Inflammatory macrophage treated with lipopolysaccharide for 4 hours (primary cell): ENCODE data around the gene CDK16.

Experiments used
- DNase-seq: peaks from one replicate; pipeline ENCODE4 v3.0.0-alpha.2; 2020

CDK16 gene

DNA sequence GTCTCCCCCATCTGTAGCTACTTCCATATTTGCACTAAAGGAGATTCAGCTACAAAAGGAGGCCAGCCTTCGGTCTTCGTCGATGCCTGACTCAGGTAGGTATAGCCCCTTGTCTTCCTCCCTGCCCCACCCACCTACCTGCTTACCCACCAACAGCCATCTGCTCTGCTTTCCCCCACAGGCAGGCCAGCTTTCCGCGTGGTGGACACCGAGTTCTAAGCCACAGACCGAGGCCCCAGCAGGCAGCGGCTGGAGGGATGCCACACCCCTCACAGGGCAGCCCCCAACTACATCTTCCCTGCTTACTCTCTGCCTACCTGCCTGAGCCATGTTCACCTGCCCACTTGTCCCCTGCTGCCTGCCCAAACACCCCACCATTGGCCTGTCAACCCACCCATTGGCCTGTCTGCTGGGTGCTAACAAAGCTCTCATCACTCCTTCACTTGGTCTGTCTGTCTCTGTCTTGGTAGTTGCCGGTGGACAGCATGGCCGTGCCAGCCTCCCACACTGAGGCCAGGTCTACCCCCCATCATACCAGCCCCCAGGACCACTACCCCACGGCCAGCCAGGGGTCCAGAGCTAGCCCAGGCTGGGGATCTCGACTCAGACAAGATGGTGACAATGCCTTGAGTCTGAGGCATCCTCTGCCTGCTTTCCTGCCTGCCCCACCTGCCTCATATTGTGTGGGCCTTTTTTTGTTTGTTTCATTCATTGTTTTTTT lies 10.2 kb downstream of the CDK16 start:
- DNase-seq = no peak

DNA sequence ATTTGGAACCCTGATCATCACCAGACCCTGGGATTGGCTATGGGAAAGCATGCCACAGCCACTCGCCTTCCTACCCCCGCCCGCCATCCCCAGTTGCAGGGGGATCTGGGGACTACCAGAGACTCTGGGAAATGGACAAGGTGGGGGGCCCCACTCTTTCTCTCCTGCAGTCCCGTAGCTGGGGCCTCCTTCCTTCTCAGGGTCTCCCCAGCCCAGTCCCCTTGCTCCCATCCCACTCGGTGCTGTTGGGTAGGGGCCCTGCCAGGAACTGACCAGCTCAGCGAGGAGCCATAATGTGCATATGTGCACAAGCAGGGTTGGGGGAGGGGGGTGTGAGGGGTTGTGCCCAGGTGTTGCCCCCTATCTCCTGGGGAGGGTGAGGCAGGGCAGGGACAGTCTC lies 10.9 kb downstream of the CDK16 start:
- DNase-seq = no peak

DNA sequence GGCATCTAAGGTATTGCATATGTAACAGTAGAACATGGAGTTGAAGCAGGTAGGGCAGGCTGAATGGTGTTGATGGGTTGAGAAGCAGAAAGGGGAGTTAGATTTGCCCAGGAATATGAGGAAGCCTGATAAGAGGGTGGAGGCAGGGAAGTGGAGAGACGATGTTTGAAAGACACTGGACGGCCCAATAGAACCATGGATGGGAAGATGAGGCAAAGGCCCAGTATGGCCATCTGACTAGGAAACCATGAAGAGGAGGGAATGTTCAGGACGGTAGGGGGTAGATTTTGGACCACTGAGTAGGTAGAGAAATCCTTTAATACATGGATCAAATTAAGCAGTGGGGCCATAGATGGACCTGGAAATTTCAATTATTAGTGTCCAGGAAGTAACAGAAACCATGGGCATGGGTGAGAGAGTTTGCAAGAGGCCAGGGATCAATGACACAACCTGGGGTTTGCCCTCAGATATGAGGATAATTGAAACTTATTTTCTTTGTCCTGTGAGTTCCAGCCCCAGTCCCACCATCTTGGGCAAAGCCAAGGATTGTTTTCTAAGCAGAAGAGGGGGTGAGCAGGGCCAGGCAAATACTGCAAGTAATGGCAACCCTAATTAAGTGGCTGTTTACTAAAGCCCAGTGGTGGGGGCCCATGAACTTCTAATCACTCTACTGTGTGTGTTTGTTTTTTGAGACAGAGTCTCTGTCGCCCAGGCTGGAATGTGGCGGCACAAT lies 11.8 kb downstream of the CDK16 start:
- no peak for DNase-seq

DNA sequence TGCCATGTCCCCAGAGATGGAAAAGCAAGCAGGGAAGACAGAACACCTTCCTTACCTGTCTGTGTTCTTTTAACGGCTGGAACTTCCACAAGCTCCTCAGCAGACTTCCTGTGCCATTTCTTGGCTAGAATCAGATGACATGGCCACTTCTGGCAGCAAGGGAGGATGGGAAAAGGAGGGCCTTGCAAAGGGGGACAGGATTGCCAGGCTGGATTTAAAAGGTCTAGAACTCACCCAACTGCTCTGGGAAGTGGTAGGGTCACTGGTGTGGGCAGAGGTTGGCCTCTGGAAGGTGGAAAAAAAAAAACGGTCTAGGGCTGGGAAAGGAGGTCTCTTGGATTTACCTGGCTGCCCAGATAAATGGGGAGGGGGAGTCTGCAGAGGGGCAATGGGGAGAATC lies 12.7 kb downstream of the CDK16 start:
- no peak for DNase-seq

DNA sequence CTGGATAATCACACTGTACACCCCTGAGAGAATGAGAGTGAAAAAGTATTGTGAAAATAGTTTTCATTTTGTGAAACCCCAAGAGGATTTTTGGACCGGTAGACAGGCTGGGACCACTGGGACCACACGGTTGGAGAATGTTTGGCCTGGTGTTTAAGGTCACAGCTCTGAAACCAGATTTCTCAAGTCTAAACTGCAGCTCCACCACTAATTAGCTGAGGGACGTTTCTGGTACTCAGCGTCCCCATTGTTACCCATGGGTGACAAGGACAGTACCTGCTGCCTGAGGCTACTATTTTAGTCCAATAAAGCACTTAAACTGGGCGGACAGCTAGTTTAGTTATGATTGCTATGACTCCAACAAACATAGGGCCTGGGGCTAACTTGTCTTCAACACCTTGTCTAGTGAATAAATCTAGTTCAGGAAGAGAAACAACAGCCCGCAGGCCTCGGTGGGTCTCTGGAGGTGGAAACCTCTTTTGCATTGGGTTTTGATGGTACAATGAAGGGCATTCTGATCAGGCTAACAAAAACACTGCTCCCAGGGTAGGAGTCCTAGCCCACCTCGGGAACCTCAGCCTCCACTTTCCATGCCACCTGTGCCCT lies 13.8 kb downstream of the CDK16 start:
- no peak for DNase-seq

DNA sequence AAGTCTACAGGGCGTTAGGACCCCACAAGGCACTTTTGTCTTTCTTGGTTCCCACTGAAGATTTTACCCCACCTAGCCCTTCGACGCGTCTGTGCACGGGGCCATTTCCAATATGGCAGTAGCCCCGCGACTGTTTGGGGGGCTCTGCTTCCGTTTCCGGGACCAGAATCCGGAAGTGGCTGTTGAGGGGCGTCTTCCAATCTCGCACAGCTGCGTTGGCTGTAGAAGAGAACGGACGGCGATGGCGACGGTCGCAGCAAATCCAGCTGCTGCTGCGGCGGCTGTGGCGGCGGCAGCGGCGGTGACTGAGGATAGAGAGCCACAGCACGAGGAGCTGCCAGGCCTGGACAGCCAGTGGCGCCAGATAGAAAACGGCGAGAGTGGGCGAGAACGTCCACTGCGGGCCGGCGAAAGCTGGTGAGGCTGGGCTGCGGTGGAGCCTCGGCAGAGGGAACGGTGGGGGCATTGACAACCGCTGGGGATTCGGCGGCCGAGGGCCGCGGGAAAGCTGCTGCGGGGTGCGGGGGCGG lies 14.4 kb downstream of the CDK16 start, which contains the start of gene USP11:
TSS of gene USP11 (plus strand) at position 207 of the 530 bp plus-strand sequence. CDS start at position 242, 35 bp downstream.
- peak; percentile 31 for DNase-seq

DNA sequence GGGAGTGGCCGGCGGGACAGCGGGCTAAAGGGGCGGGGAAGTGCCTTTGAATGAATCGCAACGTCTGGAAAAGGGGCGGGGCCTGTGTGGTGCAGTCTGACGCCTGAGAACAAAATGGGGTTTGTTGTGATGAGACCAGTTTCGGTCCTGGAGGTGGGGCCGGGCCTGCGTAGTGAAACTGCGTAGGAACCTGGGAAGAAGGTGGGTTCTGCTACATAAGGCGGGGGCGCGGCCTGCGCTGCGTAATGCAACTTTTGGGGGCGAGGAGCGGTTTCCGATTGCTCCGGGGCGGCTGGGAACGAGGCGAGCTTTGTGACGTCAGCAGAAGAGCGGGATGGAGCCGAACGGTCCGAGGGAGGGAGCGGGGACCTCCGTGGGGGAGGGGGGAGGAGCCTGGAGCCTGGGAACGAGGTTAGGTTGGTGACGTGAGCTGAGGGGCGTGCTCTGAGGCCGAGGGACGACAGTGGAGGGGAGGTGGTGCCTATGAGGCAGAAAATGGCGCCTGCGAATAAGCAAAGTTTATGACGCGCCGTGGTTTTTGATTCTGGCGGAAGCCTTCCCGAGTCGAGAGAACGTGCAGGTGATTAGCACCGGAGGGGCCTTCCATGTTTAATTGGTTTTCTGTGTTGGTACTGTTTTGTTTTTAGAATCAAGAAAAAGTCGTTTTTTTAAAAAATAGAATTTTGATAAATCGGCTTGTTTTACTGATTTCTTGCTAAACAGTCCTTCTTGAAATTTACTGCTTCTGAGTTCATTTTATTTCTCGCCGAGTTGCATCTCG lies 15.0 kb downstream of the CDK16 start:
- peak; percentile 96 for DNase-seq

DNA sequence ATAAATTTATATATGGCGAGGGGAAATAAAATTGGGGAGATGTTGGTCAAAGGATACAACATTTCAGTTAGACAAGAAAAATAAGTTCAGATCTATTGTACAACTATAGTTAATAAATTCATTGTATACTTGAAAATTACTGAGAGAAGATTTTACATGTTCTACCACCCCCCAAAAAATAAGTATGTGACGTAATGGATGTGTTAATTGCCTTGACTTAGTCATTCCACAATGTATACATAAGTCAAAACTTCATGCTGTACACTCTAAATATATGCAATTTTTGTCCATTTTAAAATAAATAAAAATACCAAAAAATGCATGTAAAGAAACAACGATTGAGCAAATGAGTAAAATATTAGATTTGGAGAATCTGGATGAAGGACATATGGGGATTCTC lies 16.1 kb downstream of the CDK16 start:
- no peak for DNase-seq

DNA sequence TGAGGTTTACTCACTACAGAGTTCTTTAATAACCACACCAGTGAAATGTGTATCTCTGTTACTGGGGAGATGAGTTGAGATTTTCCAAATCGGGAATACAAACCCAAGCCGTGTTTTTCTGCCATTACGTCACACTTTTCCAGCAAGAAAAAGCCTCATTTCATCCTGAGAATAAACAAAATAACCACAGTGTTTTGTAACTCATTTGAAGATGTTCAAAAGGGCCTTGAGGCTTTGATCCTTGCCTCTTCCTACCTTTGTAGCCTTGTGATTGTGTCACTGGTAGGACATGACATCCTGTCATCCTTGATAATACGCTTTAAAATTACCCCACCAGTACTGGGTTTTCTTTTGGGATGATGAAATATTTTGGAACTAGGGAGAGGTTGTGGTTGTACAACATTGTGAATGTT lies 17.2 kb downstream of the CDK16 start:
- DNase-seq = no peak

DNA sequence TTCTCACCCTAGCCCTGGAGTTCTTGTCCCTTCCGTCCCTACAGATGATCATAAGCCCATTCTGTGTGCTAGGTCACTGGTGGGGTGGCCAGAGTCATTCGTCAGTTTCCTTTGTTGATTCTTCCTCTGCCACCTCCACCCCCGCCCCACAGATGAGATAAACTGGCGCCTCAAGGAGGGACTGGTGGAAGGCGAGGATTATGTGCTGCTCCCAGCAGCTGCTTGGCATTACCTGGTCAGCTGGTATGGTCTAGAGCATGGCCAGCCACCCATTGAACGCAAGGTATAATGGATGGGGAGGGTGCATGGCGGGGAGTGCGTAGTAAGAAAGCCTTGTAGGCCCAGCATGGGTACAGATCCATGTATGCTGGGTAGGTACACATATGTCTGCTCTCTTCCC lies 20.7 kb downstream of the CDK16 start:
- no peak for DNase-seq

DNA sequence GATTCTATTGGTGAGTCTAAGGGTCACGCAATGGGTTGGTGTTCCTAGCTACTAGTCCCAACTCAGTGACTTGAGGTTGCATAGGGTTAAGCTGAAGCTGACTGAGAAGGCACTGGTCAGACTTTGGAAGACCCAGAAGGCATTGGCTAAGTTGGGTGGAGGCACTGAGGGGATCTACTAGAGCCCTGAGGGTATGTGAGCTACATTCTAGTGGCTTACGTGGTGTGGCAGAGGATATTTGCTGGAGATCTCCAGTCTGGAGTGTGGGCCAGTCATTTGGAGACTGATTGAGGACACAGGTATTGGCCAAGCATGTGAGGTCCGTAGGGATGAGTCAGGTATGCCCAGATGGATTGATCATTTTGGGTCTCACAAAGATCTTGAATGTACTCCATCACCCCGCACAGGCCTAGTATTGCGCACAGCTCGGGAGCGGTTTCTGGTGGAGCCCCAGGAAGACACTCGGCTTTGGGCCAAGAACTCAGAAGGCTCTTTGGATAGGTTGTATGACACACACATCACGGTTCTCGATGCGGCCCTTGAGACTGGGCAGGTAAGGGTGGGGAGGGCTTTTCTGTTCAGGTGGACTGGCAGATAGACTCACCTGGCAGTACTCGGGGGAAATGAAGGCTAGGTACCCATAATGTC lies 21.5 kb downstream of the CDK16 start:
- DNase-seq = no peak

DNA sequence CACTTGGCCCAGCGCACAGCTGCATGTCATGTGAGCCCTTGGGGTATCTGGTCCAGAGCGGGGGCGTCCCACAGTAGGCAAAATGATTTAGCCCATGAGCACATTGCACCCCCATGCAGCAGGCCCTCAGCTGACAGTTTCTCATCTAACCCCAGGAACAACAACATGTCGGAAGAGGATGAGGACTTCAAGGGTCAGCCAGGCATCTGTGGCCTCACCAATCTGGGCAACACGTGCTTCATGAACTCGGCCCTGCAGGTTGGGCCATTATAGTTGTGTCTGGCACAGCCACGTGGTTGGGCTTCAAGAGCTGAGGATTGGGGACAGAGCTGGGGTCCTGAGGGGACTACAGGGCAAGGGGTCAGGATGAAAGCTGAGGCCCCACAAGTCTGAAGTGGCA lies 22.1 kb downstream of the CDK16 start:
- no peak for DNase-seq

DNA sequence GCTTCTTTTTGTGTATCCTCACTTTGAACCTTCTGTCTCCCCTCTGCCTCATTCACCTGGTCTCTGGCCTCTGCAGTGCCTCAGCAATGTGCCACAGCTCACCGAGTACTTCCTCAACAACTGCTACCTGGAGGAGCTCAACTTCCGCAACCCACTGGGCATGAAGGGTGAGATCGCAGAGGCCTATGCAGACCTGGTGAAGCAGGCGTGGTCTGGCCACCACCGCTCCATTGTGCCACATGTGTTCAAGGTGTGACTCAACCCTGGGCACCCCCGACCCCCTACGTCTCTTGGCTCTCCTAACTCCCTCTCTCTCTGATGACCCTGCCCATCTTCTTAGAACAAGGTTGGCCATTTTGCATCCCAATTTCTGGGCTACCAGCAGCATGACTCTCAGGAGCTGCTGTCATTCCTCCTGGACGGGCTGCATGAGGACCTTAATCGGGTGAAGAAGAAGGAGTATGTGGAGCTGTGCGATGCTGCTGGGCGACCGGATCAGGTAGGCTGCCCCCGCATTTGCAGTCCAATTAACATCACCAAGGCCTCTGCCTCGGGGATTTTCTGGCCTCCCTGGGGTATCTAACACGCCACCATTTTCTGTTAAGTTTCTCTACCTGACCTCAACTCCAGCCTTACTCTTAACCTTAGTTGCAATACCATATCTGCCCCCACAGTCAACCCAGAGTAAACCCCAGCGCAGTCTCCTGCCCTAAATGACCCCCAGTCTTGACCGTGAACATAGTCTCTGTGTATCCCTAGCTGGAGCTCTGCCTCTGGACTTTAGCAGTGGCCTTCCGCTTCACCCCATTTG lies 22.9 kb downstream of the CDK16 start:
- no peak for DNase-seq

DNA sequence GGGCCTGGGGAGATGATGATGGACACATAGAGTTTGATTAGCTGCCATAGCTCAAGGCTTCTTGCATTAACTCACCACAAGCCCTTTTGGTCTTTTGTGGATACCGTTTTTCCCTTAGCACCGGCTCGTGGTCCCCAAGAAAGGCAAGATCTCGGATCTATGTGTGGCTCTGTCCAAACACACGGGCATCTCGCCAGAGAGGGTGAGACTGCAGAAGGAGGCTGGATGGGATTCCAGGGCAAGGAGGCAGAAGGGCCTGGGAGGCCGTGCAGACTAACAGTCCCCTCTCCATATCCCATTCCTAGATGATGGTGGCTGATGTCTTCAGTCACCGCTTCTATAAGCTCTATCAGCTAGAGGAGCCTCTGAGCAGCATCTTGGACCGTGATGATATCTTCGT lies 23.8 kb downstream of the CDK16 start:
- DNase-seq = no peak

DNA sequence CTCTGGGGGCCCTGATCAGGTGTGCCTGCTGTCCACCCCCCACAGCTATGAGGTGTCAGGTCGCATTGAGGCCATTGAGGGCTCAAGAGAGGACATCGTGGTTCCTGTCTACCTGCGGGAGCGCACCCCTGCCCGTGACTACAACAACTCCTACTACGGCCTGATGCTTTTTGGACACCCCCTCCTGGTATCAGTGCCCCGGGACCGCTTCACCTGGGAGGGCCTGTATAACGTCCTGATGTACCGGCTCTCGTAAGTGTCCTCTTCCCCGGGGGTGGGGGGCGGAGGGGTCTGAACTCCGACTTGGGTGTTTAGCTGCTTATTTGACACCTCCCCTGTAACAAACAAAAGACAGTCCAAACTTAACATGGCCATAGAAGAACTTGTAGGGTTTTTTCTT lies 24.9 kb downstream of the CDK16 start:
- no peak for DNase-seq

DNA sequence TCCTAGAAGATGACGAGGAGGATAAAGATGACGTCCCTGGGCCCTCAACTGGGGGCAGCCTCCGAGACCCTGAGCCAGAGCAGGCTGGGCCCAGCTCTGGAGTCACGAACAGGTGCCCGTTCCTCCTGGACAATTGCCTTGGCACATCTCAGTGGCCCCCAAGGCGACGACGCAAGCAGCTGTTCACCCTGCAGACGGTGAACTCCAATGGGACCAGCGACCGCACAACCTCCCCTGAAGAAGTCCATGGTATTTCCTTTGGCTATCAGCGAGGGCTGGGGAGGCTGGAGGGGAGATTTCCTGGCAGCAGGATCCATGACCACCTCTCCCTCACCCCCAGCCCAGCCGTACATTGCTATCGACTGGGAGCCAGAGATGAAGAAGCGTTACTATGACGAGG lies 26.2 kb downstream of the CDK16 start:
- no peak for DNase-seq

DNA sequence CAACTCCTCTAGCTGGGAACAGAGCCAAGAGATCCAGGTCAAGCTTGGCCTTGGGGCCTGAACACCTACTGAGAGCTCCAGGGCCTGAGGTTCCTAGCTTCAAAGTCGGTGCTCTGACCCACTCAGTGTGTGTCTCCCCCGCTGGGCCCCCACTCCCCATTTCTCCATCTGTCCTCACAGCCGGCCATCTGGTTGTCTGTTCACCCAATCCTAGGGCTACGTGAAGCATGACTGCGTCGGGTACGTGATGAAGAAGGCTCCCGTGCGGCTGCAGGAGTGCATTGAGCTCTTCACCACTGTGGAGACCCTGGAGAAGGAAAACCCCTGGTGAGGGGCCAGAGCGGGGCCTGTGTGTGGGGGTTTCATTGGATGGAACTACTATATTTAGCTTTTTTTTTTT lies 26.7 kb downstream of the CDK16 start:
- no peak for DNase-seq

DNA sequence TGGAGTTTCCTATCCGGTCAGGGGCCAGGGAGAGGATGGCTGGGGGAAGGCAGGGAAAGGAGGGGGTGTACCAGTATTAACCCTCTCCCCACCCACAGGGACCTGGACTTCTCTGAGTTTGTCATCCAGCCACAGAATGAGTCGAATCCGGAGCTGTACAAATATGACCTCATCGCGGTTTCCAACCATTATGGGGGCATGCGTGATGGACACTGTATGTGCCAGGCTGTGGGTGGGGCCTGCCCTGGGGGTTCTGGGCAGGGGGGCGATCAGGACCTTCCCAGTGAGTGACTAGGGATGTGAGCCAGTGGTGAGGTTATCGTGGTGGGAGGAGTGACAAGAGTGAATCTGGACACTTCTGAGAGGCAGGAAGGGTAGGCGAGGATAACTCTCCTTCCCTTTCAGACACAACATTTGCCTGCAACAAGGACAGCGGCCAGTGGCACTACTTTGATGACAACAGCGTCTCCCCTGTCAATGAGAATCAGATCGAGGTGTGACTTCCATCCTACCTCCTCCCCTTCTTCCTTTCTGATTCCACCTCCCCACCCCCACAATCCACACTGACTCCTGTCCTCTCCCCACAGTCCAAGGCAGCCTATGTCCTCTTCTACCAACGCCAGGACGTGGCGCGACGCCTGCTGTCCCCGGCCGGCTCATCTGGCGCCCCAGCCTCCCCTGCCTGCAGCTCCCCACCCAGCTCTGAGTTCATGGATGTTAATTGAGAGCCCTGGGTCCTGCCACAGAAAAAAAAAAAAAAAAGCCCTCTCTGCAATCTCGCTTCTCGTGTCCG lies 28.9 kb downstream of the CDK16 start:
- no peak for DNase-seq

DNA sequence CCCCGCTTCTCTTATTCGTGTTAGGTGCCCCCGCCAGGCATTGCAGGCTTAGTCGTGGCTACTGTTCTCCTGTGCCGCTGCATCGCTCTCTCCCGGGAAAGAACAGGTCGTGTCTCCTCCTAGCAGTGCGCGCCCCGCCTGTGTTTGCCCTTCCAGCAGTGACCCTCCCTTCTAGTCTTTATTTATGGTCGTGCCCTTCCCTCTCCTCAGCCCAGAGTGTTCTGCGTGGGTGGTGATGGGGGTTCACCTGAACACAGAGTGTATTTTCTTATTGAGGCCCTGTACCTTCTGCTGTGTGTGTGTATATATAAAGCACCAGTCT lies 29.5 kb downstream of the CDK16 start:
- DNase-seq = no peak

DNA sequence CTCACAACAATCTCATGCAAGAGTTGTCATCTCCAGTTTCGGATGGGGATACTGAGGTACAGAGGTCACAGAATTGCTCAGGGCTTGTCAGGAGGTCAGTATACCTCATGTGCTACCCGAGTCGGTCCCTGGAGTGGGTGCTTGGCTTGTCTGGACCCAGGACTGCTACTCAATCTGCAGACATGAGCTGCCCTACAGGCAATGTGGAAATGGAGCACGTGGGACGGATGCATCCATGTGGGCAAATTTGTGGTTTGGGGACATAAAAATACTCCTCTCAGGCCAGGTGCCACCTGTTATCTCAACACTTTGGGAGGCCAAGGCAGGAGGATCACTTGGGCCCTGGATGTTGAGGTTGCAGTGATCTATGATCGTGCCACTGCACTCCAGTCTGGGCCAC lies 30.1 kb downstream of the CDK16 start:
- DNase-seq = no peak

DNA sequence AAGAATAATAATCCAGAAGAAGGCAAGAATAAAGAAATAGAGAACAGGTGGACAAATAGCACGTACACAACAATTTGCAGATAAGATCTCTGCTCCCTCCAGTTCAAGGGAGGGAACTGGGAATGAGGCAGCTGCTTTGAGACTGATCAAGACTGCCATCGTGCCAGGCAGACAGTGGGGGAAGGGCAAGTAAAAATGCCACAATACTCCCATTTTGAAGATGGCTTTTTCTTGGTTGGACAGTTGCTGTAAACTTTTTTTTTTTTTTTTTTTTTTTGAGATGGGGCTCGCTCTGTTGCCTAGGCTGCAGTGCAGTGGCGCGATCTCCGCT lies 31.5 kb downstream of the CDK16 start:
- DNase-seq = no peak
